BE2C (cell line): ENCODE data around the gene LGALS1.
A peak's percentile ranks its signal among the peaks of the same experiment; 100 is the strongest.

Experiments used
- DNase-seq: peaks from one replicate; pipeline ENCODE4 v3.0.0-alpha.2; 2020
- H3K27me3 ChIP-seq: fragments of 250-450 bp; sonication (Bioruptor Pico); 2 replicates; pipeline ENCODE4 v1.5.1; 2020; ENCODE audit warnings: mild to moderate bottlenecking
- H3K36me3 ChIP-seq: fragments of 250-450 bp; sonication (Bioruptor Pico); 2 replicates; pipeline ENCODE4 v1.5.1; 2020; ENCODE audit warnings: mild to moderate bottlenecking
- H3K4me1 ChIP-seq: fragments of 250-450 bp; sonication (Bioruptor Pico); 2 replicates; pipeline ENCODE4 v1.5.1; 2020
- H3K4me3 ChIP-seq: 2 replicates; pipeline ENCODE4 v1.5.1; 2011; ENCODE audit warnings: low read depth, low read length
- H3K9me3 ChIP-seq: fragments of 250-450 bp; sonication (Bioruptor Pico); 2 replicates; pipeline ENCODE4 v1.5.1; 2020
- CTCF ChIP-seq: IDR thresholded peaks from 2 replicates; pipeline ENCODE4 v1.5.1; 2012; ENCODE audit warnings: mild to moderate bottlenecking, low read depth, low read length

Gene LGALS1

GRCh38 chr22:37636186-37636948 is 39.1 kb upstream of the LGALS1 start:
- no peaks in the 10 kb centered on the region for H3K27me3 ChIP-seq
- H3K36me3 ChIP-seq, result no peaks in the 10 kb centered on the region; the same call in 1 of the 2 replicates
- H3K9me3 ChIP-seq, result no peaks in the 10 kb centered on the region
- 0 out of 2 replicates have a peak, but pooled peaks have one; percentile 18 for TF ChIP-seq CTCF
- no peak overlapping the region for H3K4me3 ChIP-seq
- peaks cover 31% of the 10 kb centered on the region for H3K4me1 ChIP-seq
- no peak for DNase-seq

GRCh38 chr22:37636949-37637273 is 38.5 kb upstream of the LGALS1 start:
- H3K36me3 ChIP-seq, result no peaks in the 10 kb centered on the region; the same call in 1 of the 2 replicates
- H3K27me3 ChIP-seq, result no peaks in the 10 kb centered on the region
- H3K4me3 ChIP-seq, result no peak overlapping the region
- H3K9me3 ChIP-seq, result no peaks in the 10 kb centered on the region
- no peak for TF ChIP-seq CTCF
- H3K4me1 ChIP-seq, result peaks cover 26% of the 10 kb centered on the region
- no peak for DNase-seq

DNA sequence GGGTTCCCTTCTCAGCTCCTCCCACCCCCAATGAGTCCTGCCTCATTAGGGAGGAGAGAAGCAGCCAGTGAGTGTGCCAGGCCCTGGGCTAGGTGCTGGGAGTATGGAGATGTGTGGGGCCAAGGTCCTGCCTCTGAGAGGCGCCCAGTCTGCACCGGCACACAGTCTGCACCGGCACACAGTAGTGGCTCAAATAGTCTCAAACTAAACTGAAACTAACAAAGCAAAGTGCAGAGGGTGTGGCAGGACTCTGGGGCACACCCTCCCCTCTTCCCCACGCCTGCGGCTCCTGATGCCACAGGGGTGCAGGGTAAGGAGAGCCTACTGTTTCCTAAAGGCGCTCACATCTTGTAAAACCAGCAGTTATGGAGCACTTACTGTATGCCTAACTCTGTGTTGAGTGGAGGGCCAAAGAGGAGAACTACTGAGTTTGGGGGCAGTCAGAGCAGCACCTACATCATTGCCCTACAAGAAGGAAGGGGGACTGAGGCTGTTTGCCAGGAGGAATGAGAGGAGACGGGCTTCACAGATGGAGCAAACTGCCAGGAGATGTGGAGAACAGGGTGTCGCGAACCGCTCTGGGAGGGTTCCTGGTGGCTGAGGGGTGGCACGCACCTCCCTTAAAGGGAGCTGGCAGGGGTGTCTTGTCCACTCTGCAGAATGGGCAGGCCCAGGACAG is 36.9 kb upstream of the LGALS1 start:
- TF ChIP-seq CTCF, result no peak
- Histone ChIP-seq H3K36me3 (no peaks in the 10 kb centered on the region), H3K9me3 (no peaks in the 10 kb centered on the region), H3K27me3 (no peaks in the 10 kb centered on the region), H3K4me3 (no peak overlapping the region), H3K4me1 (peaks cover 13% of the 10 kb centered on the region)
- no peak for DNase-seq

GRCh38 chr22:37639070-37639760 is 36.2 kb upstream of the LGALS1 start, which contains the start of gene SH3BP1:
TSS of gene SH3BP1 (plus strand) at chr22:37639669. CDS start at chr22:37639788, 119 bp downstream.
- peak within 1 kb of the TSS; percentile 62 for H3K4me3 ChIP-seq
- TF ChIP-seq CTCF, result no peak
- peaks cover 12% of the 10 kb centered on the region for H3K4me1 ChIP-seq
- H3K9me3 ChIP-seq, result no peaks in the 10 kb centered on the region
- peak; percentile 67 for DNase-seq
- no peaks in the 10 kb centered on the region for H3K36me3 ChIP-seq
- H3K27me3 ChIP-seq, result no peaks in the 10 kb centered on the region

GRCh38 chr22:37639771-37640590 is 35.5 kb upstream of the LGALS1 start:
- no peak for TF ChIP-seq CTCF
- no peaks in the 10 kb centered on the region for H3K9me3 ChIP-seq
- 0 out of 2 replicates have a peak, but pooled peaks cover 2% of the 10 kb centered on the region for H3K36me3 ChIP-seq
- DNase-seq, result no peak
- H3K4me3 ChIP-seq, result peak overlapping the region; percentile 62
- peaks cover 4% of the 10 kb centered on the region for H3K4me1 ChIP-seq
- no peaks in the 10 kb centered on the region for H3K27me3 ChIP-seq
